GF-D8 (cell line): ENCODE measurements around the gene CYP26B1.

ENCODE experiments used
- DNase-seq: peaks from one replicate; lab custom pipeline; 2025; lab: John Stamatoyannopoulos, UW

CYP26B1 gene, protein sequence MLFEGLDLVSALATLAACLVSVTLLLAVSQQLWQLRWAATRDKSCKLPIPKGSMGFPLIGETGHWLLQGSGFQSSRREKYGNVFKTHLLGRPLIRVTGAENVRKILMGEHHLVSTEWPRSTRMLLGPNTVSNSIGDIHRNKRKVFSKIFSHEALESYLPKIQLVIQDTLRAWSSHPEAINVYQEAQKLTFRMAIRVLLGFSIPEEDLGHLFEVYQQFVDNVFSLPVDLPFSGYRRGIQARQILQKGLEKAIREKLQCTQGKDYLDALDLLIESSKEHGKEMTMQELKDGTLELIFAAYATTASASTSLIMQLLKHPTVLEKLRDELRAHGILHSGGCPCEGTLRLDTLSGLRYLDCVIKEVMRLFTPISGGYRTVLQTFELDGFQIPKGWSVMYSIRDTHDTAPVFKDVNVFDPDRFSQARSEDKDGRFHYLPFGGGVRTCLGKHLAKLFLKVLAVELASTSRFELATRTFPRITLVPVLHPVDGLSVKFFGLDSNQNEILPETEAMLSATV

GRCh38 chr2:72147303-72147971 lies at the start of gene CYP26B1:
CYP26B1 (minus strand) TSS chr2:72147862; CDS start chr2:72147834, 28 bp downstream.
- DNase-seq: no peak

GRCh38 chr2:72193723-72194122 lies 46.1 kb upstream of the CYP26B1 start:
- DNase-seq: no peak

GRCh38 chr2:72191441-72191840 lies 43.8 kb upstream of the CYP26B1 start:
- no peak for DNase-seq

- DNase-seq: no peak
Observed at GRCh38 chr2:72185206-72185605, 37.5 kb upstream of the CYP26B1 start.

- no peak for DNase-seq
Observed at GRCh38 chr2:72183466-72183865, 35.8 kb upstream of the CYP26B1 start.

- DNase-seq: no peak
Observed at GRCh38 chr2:72183016-72183415, 35.4 kb upstream of the CYP26B1 start.

GRCh38 chr2:72182547-72182946 lies 34.9 kb upstream of the CYP26B1 start:
- DNase-seq: no peak

DNA sequence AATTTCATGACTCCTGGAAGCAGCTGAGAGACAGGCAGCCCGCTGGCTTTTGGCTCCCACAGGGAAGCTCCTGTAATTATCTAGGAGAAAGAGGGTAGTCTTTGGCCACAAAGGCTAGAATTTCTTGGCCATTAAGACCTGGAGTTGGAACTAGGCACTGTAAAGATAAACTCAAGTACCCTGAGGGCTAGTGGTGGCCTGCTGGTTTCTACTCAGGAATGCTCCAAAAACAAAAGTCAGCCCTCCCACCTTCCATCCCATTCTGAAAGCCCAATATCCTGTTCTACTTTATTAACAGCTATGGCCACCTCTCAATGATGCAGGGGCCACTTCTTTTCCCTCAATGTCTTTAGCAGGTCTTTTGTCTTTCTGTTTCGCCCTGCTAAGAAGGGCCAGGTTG lies 34.0 kb upstream of the CYP26B1 start:
- no peak for DNase-seq

- no peak for DNase-seq
Observed at GRCh38 chr2:72180351-72180750, 32.7 kb upstream of the CYP26B1 start.

GRCh38 chr2:72178551-72178950 lies 30.9 kb upstream of the CYP26B1 start:
- no peak for DNase-seq

- no peak for DNase-seq
Observed at GRCh38 chr2:72176281-72176680, 28.6 kb upstream of the CYP26B1 start.

DNA sequence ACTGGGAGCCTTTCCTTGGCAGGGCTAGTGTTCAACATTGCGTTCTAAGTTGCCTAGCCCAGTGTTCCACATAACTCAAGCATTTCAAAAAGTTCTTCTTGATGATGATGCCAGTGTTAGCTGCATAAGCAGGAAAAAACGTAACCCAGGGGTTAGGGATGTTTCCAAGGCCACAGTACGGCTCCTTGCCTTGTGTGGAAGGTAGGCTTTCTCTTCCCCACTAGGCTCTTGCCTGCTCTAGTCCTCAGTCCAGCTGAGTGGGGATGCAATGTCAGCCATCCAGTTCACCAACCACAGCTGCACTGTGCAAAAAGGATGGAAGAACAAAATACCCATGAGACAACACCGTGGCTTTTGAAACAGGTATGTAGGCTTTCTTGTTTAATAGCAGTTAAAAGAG lies 28.0 kb upstream of the CYP26B1 start:
- no peak for DNase-seq

DNA sequence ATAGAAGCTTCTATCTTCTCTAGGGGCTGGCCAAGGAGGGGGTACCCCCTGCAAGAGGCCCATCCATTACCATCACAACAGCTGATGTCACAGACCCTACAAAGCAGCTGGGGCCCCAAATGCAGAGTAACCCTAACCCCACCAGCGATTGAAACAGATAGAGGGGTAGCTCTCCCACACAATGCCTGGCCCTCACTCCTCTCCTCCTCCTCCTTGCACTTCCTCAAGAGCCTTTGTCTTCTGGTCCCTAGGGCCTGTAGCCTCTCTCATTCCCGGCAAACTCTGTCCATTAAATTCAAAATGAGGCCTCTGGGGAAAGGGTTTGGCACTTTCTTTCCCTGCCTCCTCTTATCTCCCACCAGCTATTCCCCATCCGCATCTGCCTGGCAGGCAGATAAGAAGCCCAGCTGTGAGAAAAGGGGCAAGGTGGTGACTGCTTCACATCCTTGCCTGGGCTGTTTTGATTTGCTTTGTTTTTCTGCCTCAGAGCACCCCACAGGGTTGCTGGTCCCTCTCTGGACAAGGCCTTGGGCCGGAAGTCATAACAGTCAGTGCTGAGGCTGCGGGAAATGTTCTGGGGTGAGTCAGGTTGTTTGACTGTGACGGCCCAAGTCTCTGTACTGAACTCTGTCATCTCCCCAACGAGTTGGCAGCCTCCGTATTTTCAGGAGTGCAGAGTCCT lies 26.1 kb upstream of the CYP26B1 start:
- DNase-seq: no peak

DNA sequence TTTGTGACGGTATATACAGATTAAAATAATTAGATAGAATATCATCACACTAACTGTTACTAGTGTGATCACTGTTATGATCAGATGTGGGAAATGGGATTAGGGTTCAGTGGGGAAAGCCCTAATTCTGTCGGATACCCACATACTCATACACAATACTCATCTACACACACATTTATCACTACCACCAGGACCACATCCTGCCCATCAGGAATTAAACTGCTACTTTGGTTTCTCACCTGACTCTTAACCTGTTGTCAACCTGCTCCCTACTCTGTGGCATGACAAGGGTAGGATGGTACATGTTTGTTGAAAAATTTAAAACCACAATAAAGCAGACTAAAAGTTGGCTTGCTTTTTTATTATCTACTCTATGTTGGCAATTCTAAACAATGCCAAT lies 24.8 kb upstream of the CYP26B1 start:
- no peak for DNase-seq

- DNase-seq: no peak
Observed at GRCh38 chr2:72166279-72166678, 18.6 kb upstream of the CYP26B1 start.

GRCh38 chr2:72165792-72166191 lies 18.1 kb upstream of the CYP26B1 start:
- DNase-seq: no peak

GRCh38 chr2:72162574-72162973 lies 14.9 kb upstream of the CYP26B1 start:
- no peak for DNase-seq

GRCh38 chr2:72159211-72159993 lies 11.7 kb upstream of the CYP26B1 start:
- no peak for DNase-seq

DNA sequence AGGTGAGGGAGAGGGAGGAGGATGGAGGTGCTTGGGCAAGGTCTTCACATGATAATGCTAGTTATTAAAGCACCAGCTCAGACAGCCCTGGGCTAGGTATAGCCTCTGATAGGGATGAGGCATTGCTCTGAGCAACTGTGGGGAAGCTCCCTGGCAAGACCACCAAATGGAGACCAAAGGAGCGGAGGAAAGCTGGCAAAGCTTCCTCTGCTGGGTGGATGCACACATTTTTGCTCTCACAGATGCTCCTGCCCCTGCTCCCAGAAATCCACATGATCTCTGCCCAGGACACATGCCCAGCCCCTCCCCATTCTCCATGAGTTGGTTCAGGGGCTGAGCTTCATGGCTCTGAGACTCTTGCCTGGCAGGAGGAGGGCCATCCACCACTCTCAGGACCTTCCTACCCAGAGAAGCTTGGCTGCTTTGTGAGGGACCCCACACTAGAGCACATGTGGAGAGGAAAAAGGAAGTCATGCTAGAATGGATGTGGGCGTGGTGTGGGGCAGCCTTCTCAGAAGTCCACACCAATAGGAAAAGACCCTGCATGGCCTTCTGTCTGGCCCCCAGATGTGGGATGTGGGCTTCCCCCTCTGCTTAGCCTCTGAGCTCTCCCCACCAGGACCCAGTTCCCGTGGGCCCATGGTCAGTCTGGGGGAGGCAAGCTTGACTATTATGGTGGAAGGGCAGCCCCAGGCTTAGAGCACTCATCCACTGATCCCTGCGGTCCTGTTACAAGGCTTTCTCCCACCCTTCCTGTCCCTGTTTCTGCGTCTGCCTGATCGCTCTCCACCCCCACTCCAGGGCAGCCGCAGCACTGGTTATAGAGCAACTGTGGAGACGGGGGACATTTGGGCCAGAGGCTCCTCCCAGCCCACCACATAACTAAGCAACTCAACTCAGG lies 10.5 kb upstream of the CYP26B1 start:
- no peak for DNase-seq

DNA sequence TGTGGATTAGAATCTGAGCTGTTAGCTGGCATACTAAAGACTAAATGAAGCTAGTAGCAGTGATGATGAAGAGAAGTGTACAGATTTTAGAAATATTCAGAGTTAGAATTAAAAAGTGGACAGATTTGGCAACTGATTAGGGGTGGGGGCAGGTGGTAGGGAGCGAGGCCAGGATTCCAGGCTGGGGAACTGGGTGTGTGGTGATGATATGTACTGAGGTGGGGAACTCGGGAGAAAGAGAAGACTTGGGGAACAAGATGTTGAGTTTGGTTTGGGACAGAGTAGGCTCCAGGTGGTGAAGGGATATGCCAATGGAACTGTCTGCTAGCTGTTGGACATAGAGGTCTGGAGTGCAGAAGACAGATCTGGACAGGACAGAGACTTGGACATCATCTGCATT lies 9.2 kb upstream of the CYP26B1 start:
- DNase-seq: no peak

GRCh38 chr2:72155737-72156136 lies 8.1 kb upstream of the CYP26B1 start:
- DNase-seq: no peak
